GM19455 (cell line): ENCODE results near the gene CNBP.
"Not testable (repeated sequence)": the region's sequence is repeated elsewhere in the genome, so short reads cannot be mapped to it uniquely, and the experiment has no call there.

ENCODE experiments used
- ATAC-seq: cut with Tn5 transposase; IDR thresholded peaks from one replicate; pipeline ENCODE4 v1.9.1; 2021; ENCODE audit not compliant: unreplicated experiment

Gene CNBP

DNA sequence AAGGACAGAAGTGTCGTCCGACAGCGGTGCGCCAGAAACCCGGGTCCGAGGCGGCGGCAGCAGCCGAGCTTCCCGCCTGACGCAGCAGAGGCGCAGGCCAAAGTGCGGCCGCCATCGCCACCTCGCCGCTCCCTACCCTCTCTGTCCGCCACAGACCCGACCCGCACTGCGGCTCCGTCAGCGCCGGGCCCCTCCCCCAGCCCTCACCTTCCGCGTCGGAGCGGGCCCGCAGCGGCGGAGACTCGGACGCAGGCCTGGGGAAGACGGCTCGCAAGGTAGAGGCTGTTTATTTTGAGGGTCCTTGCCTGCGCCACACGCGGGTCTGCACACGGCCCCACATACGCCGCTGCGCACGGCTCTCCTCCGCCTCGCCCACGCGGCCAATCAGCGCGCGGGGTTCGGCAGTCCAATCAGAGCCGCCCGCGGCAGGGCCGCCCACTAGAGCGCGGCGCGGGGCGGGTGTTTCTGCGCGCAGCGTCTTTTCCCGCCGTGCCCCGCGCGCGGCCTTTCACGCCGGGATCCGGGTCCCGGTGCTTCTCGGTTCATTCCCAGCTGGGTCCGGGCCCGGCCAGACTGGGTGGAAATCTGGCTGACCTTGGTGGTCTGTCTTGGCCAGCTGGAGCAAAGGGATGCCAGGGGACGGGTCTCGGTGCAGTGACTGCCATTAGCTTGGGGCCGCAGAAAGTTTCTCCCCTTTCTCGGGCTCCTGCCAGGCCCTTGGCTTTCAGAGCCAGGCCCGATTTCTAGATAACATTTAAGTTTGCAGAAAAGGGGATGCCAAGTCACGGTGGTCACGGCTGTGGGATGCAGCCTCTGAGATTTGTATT lies at the start of gene CNBP:
Gene CNBP, minus strand, starts transcription at position 328 of the 827 bp plus-strand sequence. CDS start 12,139 bp downstream, outside the sequence.
- peak; percentile 88 for ATAC-seq

- no peak for ATAC-seq
Measured at GRCh38 chr3:129231331-129232119, 47.8 kb upstream of the CNBP start.

- ATAC-seq: no peak
Measured at GRCh38 chr3:129230311-129231019, 46.8 kb upstream of the CNBP start.

GRCh38 chr3:129228891-129229585 lies 45.3 kb upstream of the CNBP start:
- no peak for ATAC-seq

- ATAC-seq: no peak
Measured at GRCh38 chr3:129226374-129226773, 42.7 kb upstream of the CNBP start.

DNA sequence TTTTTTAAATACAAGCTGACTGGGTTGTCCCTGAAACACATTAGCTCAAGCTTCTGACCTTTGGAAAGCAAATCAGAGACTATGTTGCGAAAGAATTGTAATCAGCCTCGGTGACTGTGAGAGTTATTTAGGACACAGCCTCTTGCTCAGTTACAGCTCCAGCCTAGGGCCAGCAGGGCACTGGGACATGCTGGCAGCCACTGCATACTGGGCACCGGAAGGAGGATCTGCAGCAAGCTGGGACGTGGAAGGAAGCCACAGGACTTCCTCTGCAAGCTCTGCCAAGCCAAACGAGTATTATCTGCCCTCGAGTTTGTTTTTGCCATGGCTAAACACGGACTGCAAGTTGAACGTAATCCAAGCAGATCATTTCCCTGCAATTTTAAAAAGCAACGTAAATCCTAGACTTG lies 41.3 kb upstream of the CNBP start:
- no peak for ATAC-seq

GRCh38 chr3:129224387-129224786 lies 40.7 kb upstream of the CNBP start:
- ATAC-seq: not testable (repeated sequence)

GRCh38 chr3:129218742-129219141 lies 35.0 kb upstream of the CNBP start:
- ATAC-seq: no peak

GRCh38 chr3:129213238-129213637 lies 29.5 kb upstream of the CNBP start:
- no peak for ATAC-seq

- no peak for ATAC-seq
Measured at GRCh38 chr3:129211772-129212171, 28.1 kb upstream of the CNBP start.

- no peak for ATAC-seq
Measured at GRCh38 chr3:129211345-129211744, 27.6 kb upstream of the CNBP start.

GRCh38 chr3:129207479-129207878 lies 23.8 kb upstream of the CNBP start:
- ATAC-seq: no peak

- no peak for ATAC-seq
Measured at GRCh38 chr3:129205109-129205832, 21.6 kb upstream of the CNBP start.

- ATAC-seq: no peak
Measured at GRCh38 chr3:129204473-129204872, 20.8 kb upstream of the CNBP start.

- ATAC-seq: no peak
Measured at GRCh38 chr3:129199366-129199765, 15.7 kb upstream of the CNBP start.

DNA sequence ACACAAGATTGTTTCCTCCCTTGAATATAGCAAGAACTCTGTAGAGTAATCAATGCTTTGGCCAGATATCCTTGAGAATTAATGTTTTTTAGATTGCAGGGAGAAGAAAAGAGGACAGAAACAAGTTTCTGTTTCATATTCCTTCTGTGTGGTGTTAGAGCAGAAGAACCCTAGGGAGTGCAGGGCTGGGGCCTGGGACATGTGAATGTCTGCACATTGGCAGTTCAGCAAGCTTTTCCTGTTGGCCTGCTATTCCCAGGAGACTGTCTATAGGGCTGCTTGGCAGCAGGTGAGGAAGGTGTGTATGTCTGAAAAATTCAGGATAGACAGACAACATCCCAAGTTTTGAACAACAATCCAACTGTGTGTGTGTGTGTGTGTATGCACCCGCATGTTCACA lies 13.6 kb upstream of the CNBP start:
- no peak for ATAC-seq

GRCh38 chr3:129196601-129197000 lies 12.9 kb upstream of the CNBP start:
- no peak for ATAC-seq

DNA sequence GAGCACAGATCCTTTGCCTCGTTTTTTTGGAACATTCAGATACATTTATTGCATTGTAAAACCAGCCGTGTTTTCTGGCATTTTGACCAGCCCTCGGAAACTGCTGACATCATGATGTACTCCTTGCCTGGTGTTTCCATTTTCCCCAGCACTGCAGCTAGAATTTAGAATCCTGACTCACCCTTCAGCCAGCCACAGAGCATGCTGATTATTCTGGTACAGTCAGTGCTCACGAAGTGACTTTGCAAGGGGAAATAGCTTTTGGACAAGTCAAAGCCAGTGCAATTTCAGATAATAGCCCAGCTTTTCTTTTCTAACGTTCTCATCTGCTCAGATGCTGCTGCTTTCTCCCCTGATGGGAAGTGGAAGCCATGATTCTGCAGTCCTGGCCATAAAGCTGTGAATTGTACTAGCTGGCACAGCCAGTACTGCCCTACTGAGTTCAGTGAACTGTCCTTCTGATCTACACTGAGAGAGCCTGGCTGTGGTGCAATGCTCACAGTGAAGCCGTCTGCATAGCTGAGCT lies 12.1 kb upstream of the CNBP start:
- no peak for ATAC-seq

GRCh38 chr3:129189793-129190192 lies 6.1 kb upstream of the CNBP start:
- ATAC-seq: not testable (repeated sequence)

- no peak for ATAC-seq
Measured at GRCh38 chr3:129187857-129188256, 4.2 kb upstream of the CNBP start.
